Gastroesophageal sphincter (tissue), 3 donors: Measurements from ENCODE around the gene ALG3.

Experiments
- CTCF ChIP-seq, 4 experiments: fragments of 200-600 bp in 2 of 4; fragments of 450-650 bp in 2 of 4; sonication (generic) in 1 of 4; IDR thresholded peaks; one replicate each; pipeline ENCODE4 v1.5.1; 2017 to 2019; ENCODE audit warnings: antibody characterized with exemption in 4 of 4, mild to moderate bottlenecking in 2 of 4, moderate library complexity in 2 of 4
- POLR2A ChIP-seq, 2 donors: fragments of 450-650 bp; IDR thresholded peaks; one replicate each; pipeline ENCODE4 v1.6.1; 2017; ENCODE audit warnings: antibody characterized with exemption in 2 of 2, mild to moderate bottlenecking in 2 of 2, moderate library complexity in 1 of 2

- TF ChIP-seq POLR2A (IDR thresholded peaks at IDR 0.05) = no peak
- no peak for TF ChIP-seq CTCF (IDR thresholded peaks at IDR 0.05)
Measured at GRCh38 chr3:184230081-184230602, 18.6 kb downstream of the ALG3 start.
